PC-9 (cell line): ENCODE results near the gene ATAD3A. TPM values are rescaled to one million over a fixed set of nuclear protein-coding genes. Genes with fewer than 3 reads are reported as not detected.

Experiments
- BruUV-seq: library from RNA; stranded (reverse); fragments of 400-500 nt; replicated peaks from 2 replicates; lab custom pipeline; 2021; lab: Mats Ljungman, UMichigan
- CTCF ChIA-PET: fragments of 300-600 bp; sonication (Branson Sonifier 250); formaldehyde crosslinking; loops from one replicate; lab custom pipeline; 2022; ENCODE audit warnings: antibody characterized with exemption; lab: Charles Lee
- POLR2A ChIA-PET: fragments of 300-600 bp; sonication (Branson Sonifier 250); formaldehyde crosslinking; loops from one replicate; lab custom pipeline; 2022; ENCODE audit warnings: antibody characterized with exemption; ENCODE audit not compliant: unreplicated experiment; lab: Charles Lee
- DNase-seq, 2 experiments: peaks; one replicate each; pipeline versions ENCODE4 v3.0.0 to v3.0.0-alpha.2; 2015 to 2022; ENCODE audit warnings: mixed read lengths in 1 of 2
- H2AFZ ChIP-seq: fragments of 200-600 bp; sonication (generic); 2 replicates; pipeline ENCODE4 v1.8.1; 2017; ENCODE audit warnings: antibody characterized with exemption
- H3F3A ChIP-seq: fragments of 200-600 bp; sonication (generic); 2 replicates; pipeline ENCODE4 v1.8.1; 2017; ENCODE audit warnings: antibody characterized with exemption, mild to moderate bottlenecking, low read depth; ENCODE audit not compliant: insufficient read depth
- H3K27ac ChIP-seq: fragments of 200-600 bp; sonication (generic); 2 replicates; pipeline ENCODE4 v1.6.1; 2016; ENCODE audit warnings: mixed run types
- H3K27me3 ChIP-seq: fragments of 200-600 bp; sonication (generic); 2 replicates; pipeline ENCODE4 v1.6.1; 2016; ENCODE audit warnings: low read depth, mixed run types; ENCODE audit not compliant: insufficient read depth
- H3K36me3 ChIP-seq: fragments of 200-600 bp; sonication (generic); 2 replicates; pipeline ENCODE4 v1.6.1; 2016; ENCODE audit warnings: low read depth, mixed run types
- H3K4me1 ChIP-seq: fragments of 200-600 bp; sonication (generic); replicated peaks from 2 replicates; pipeline ENCODE4 v1.6.1; 2016; ENCODE audit warnings: mixed run types; ENCODE audit not compliant: insufficient read depth
- H3K4me2 ChIP-seq: fragments of 200-600 bp; sonication (generic); 2 replicates; pipeline ENCODE4 v1.6.1; 2017; ENCODE audit warnings: mixed run types
- H3K4me3 ChIP-seq: fragments of 200-600 bp; sonication (generic); 2 replicates; pipeline ENCODE4 v1.6.1; 2016; ENCODE audit warnings: mixed run types
- H3K79me2 ChIP-seq: fragments of 200-600 bp; sonication (generic); 2 replicates; pipeline ENCODE4 v1.6.1; 2017; ENCODE audit warnings: low read depth, mixed run types
- H3K9me2 ChIP-seq: fragments of 200-600 bp; sonication (generic); 2 replicates; pipeline ENCODE4 v1.8.1; 2017; ENCODE audit warnings: mild to moderate bottlenecking; ENCODE audit not compliant: insufficient read depth
- H3K9me3 ChIP-seq: fragments of 200-600 bp; sonication (generic); 2 replicates; pipeline ENCODE4 v1.8.1; 2016; ENCODE audit warnings: low read depth; ENCODE audit not compliant: insufficient read depth
- H4K20me1 ChIP-seq: fragments of 200-600 bp; sonication (generic); 2 replicates; pipeline ENCODE4 v1.8.1; 2017; ENCODE audit not compliant: insufficient read depth
- EZH2 ChIP-seq: fragments of 200-600 bp; sonication (generic); IDR thresholded peaks from 2 replicates; pipeline ENCODE4 v1.8.0; 2017; ENCODE audit warnings: antibody characterized with exemption, low read depth
- intact Hi-C: fragments of 100-400 bp; cut with micrococcal nuclease; formaldehyde crosslinking; loops from one replicate; pipeline ENCODE4 v1.10.0; 2022; ENCODE audit not compliant: unreplicated experiment
- total RNA-seq: library from RNA; stranded (reverse); gene quantifications from 2 replicates; pipeline ENCODE4 v1.2.3, GENCODE V29; 2021
- TF ChIP-seq, protein P1 (sequence below): fragments of 200-600 bp; sonication (generic); conservative IDR thresholded peaks from 2 replicates; pipeline ENCODE4 v1.6.1; 2017; ENCODE audit warnings: mixed run types, antibody characterized with exemption, mild to moderate bottlenecking, moderate library complexity

The ATAD3A gene
- total RNA-seq, 1 experiment from 2014 or later = 43.6 TPM

DNA sequence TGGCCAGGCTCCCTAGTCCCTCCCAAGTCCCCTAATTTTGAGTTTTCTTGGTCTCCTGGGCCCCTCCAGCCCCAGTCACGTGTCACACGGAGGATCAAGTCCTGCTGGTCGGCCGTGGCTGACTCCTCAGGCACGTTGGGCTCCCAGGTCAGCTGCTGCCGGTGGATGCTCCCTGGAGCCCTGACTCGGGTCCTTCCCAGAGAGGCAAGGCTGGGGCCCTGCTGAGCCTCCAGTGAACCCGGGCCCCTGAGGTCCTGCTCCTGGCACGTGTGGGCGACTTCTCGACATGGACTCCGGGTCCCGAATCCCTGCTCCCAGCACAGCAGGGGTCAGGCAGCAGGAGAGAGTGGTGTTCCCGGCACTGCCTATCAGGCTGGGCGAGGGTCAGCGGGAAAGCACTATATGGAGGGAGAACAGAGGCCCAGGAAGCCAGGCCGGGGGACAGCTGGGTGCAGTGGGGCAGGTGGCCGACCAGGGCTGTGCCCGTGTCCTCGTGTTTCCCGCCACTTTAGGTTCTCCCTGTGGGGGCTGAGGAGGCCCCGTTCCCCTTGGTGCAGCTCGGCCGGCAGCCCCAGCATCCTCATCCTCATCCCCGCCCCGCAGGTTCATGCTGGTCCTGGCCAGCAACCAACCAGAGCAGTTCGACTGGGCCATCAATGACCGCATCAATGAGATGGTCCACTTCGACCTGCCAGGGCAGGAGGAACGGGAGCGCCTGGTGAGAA, 15.3 kb downstream of the ATAD3A start:
- no TSS peak for BruUV-seq
- Histone ChIP-seq H3K27ac (no peak overlapping the region), H3K4me2 (no peak overlapping the region), H3K79me2 (no peaks in the 10 kb centered on the region), H3K4me1 (no peaks in the 10 kb centered on the region), H3K27me3 (no peaks in the 10 kb centered on the region), H3K9me3 (no peaks in the 10 kb centered on the region), H3K4me3 (no peak overlapping the region), H2AFZ (no peak overlapping the region), H4K20me1 (no peaks in the 10 kb centered on the region), H3K36me3 (no peaks in the 10 kb centered on the region), H3F3A (peaks cover 14% of the 10 kb centered on the region; the same call in 1 of the 2 replicates), H3K9me2 (no peaks in the 10 kb centered on the region)
- intact Hi-C loops = no loop called here
- no peak for DNase-seq
- no peak for TF ChIP-seq EZH2
- TF ChIP-seq, protein P1, sequence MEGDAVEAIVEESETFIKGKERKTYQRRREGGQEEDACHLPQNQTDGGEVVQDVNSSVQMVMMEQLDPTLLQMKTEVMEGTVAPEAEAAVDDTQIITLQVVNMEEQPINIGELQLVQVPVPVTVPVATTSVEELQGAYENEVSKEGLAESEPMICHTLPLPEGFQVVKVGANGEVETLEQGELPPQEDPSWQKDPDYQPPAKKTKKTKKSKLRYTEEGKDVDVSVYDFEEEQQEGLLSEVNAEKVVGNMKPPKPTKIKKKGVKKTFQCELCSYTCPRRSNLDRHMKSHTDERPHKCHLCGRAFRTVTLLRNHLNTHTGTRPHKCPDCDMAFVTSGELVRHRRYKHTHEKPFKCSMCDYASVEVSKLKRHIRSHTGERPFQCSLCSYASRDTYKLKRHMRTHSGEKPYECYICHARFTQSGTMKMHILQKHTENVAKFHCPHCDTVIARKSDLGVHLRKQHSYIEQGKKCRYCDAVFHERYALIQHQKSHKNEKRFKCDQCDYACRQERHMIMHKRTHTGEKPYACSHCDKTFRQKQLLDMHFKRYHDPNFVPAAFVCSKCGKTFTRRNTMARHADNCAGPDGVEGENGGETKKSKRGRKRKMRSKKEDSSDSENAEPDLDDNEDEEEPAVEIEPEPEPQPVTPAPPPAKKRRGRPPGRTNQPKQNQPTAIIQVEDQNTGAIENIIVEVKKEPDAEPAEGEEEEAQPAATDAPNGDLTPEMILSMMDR = no peak
- CTCF ChIA-PET = interaction anchor here (0.6 kb wide), 1 partner anchor 62 kb away, joined by 5 read pairs; no protein-coding TSS in a partner anchor
- POLR2A ChIA-PET = no interaction called here

DNA sequence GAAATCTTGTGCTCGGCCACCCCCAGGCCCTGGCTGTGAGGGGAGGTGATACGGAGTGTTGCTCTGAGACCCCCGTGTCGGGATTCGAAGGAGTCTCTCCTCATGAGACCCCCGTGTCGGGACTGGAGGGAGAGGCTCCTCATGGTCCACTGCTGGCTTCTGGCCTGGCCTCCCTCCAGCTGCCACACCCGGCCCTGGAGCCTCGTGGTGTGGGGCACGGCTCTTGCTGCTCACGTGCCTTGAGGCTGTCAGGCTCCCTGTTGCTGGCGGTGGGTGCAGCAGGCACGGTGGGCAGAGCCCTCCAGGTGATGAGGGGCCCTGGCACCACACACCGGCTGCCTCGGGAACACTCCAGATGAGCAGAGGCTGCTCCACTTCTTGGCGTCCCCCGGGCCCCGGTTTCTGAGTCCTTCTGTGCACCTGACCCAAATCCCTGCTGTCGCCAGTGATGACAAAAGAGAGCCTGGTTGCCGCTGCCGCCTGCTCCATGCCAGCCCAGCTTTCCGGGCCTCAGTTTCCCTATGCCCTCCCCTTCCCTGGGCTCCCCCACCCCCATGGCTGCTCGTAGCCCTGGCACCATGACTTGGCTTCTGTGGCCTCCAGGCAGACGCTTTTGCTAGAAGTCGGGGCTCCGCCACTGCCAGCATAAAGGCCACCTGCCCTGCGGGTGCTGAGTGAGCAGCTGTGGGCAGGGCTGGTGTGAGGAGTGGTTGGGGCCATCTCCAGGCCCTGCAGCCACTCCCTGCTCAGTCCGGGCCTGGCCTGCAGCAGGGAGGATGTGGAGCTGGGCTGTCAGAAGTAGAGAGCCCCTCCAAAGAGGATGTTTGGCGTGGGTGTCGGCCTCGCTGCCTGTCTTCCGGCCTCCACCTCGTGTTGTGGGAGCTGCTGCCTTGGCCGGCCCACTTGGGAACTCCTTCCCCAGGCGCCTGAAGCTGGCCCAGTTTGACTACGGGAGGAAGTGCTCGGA, 16.6 kb downstream of the ATAD3A start:
- BruUV-seq = no TSS peak
- Histone ChIP-seq H3K4me3 (no peak overlapping the region), H4K20me1 (no peaks in the 10 kb centered on the region), H3F3A (peaks cover 15% of the 10 kb centered on the region; the same call in 1 of the 2 replicates), H3K27ac (no peak overlapping the region), H2AFZ (no peak overlapping the region), H3K36me3 (no peaks in the 10 kb centered on the region), H3K9me2 (no peaks in the 10 kb centered on the region), H3K79me2 (no peaks in the 10 kb centered on the region), H3K4me2 (no peak overlapping the region), H3K4me1 (no peaks in the 10 kb centered on the region), H3K9me3 (no peaks in the 10 kb centered on the region), H3K27me3 (no peaks in the 10 kb centered on the region)
- intact Hi-C loops = no loop called here
- CTCF ChIA-PET = no interaction called here
- POLR2A ChIA-PET = no interaction called here
- no peak for DNase-seq
- no peak for TF ChIP-seq EZH2
- TF ChIP-seq, protein P1 = no peak

- Histone ChIP-seq H3K4me1 (no peaks in the 10 kb centered on the region), H3K4me3 (no peak overlapping the region), H3K79me2 (no peaks in the 10 kb centered on the region), H2AFZ (no peak overlapping the region), H3K9me2 (no peaks in the 10 kb centered on the region), H4K20me1 (no peaks in the 10 kb centered on the region), H3K27ac (no peak overlapping the region), H3K4me2 (no peak overlapping the region), H3K36me3 (no peaks in the 10 kb centered on the region), H3K27me3 (no peaks in the 10 kb centered on the region), H3K9me3 (no peaks in the 10 kb centered on the region), H3F3A (peaks cover 15% of the 10 kb centered on the region; the same call in 1 of the 2 replicates)
- ChIA-PET POLR2A (no interaction called here), CTCF (no interaction called here)
- BruUV-seq = no TSS peak
- DNase-seq = no peak
- TF ChIP-seq, protein P1 = no peak
- no peak for TF ChIP-seq EZH2
- intact Hi-C loops = no loop called here
Measured at GRCh38 chr1:1529321-1529720, 17.4 kb downstream of the ATAD3A start.
